Uterus (tissue), 2 donors: Measurements from ENCODE around the gene POLR3K.

ENCODE experiments used
- CTCF ChIP-seq, 4 experiments: fragments of 200-600 bp in 2 of 4; fragments of 450-650 bp in 2 of 4; sonication (generic) in 2 of 4; IDR thresholded peaks; one replicate each; pipeline ENCODE4 v1.5.1; 2016 to 2019; ENCODE audit warnings: antibody characterized with exemption in 4 of 4, mild to moderate bottlenecking in 2 of 4, moderate library complexity in 1 of 4
- POLR2A ChIP-seq, 2 donors: fragments of 450-650 bp; IDR thresholded peaks; one replicate each; pipeline ENCODE4 v1.6.1; 2016; ENCODE audit warnings: antibody characterized with exemption in 2 of 2, mild to moderate bottlenecking in 1 of 2, moderate library complexity in 1 of 2

GRCh38 chr16:63998-64913 is 10.8 kb upstream of the POLR3K start:
- no peak for TF ChIP-seq CTCF (IDR thresholded peaks at IDR 0.05)
- no peak for TF ChIP-seq POLR2A (IDR thresholded peaks at IDR 0.05)
